ENCODE measurements around the gene MSI1. TPM values are rescaled to one million over a fixed set of nuclear protein-coding genes. Genes with fewer than 3 reads are reported as not detected.

Gene MSI1
- not detected for total RNA-seq
- polyA plus RNA-seq, result not detected
- 0 to 0.34 (median 0) reads per million in 6 experiments for total RNA-seq

GRCh38 chr12:120368789-120369602 is at the start of gene MSI1:
MSI1 (minus strand) TSS chr12:120369164; CDS start chr12:120369091, 73 bp downstream.
- Mint-ChIP-seq H3K27me3 (peaks cover 47 to 87% (median 68%) of the 10 kb centered on the region in 5 donors), H3K36me3 (peaks cover 0 to 10% (median 0%) of the 10 kb centered on the region in 3 donors), H3K4me1 (peaks cover 13 to 19% (median 14%) of the 10 kb centered on the region in 4 donors), H3K9me3 (no peaks in the 10 kb centered on the region), H3K27ac (peak within 1 kb of the TSS in 3 of 10 donors; percentile 31 to 71 (median 36)), H3K4me3 (peak within 1 kb of the TSS; percentile 70 to 87 (median 78))
- ATAC-seq (peak; percentile 42 to 53), DNase-seq (peak in 1 of 10 donors; percentile 4)
- POLR2A ChIA-PET, result no interaction called here

GRCh38 chr12:120417917-120418580 is 49.1 kb upstream of the MSI1 start:
- ATAC-seq (no peak), DNase-seq (no peak)
- Mint-ChIP-seq H3K4me3 (no peak overlapping the region), H3K27me3 (peaks cover 0 to 7% (median 0%) of the 10 kb centered on the region in 5 donors), H3K27ac (peak overlapping the region in 1 of 10 donors; percentile 81), H3K9me3 (no peaks in the 10 kb centered on the region), H3K4me1 (no peaks in the 10 kb centered on the region), H3K36me3 (no peaks in the 10 kb centered on the region)
- POLR2A ChIA-PET, result no interaction called here

GRCh38 chr12:120416490-120417216 is 47.7 kb upstream of the MSI1 start:
- Mint-ChIP-seq H3K4me3 (no peak overlapping the region), H3K27me3 (peaks cover 2 to 9% (median 7%) of the 10 kb centered on the region in 5 donors), H3K9me3 (no peaks in the 10 kb centered on the region), H3K4me1 (no peaks in the 10 kb centered on the region), H3K27ac (no peak overlapping the region), H3K36me3 (no peaks in the 10 kb centered on the region)
- POLR2A ChIA-PET, result no interaction called here
- no peak for ATAC-seq
- no peak for DNase-seq

- no peaks in the 10 kb centered on the region for H3K9me3 Mint-ChIP-seq
- no peak overlapping the region for H3K27ac Mint-ChIP-seq
- POLR2A ChIA-PET, result interaction anchor here (0.7 kb wide), 1 partner anchor 9 kb away, joined by 3 read pairs; no protein-coding TSS in a partner anchor
- no peak overlapping the region for H3K4me3 Mint-ChIP-seq
- H3K36me3 Mint-ChIP-seq, result no peaks in the 10 kb centered on the region
- ATAC-seq (no peak), DNase-seq (no peak)
- peaks cover 2 to 9% (median 7%) of the 10 kb centered on the region in 5 donors for H3K27me3 Mint-ChIP-seq
- no peaks in the 10 kb centered on the region for H3K4me1 Mint-ChIP-seq
Observed at GRCh38 chr12:120413901-120414695, 45.1 kb upstream of the MSI1 start.

GRCh38 chr12:120412421-120412820 is 43.5 kb upstream of the MSI1 start:
- Mint-ChIP-seq H3K27me3 (peaks cover 2 to 9% (median 5%) of the 10 kb centered on the region in 5 donors), H3K9me3 (no peaks in the 10 kb centered on the region), H3K36me3 (no peaks in the 10 kb centered on the region), H3K27ac (no peak overlapping the region), H3K4me1 (no peaks in the 10 kb centered on the region), H3K4me3 (no peak overlapping the region)
- no peak for ATAC-seq
- POLR2A ChIA-PET, result no interaction called here
- DNase-seq, result no peak

- ATAC-seq (no peak), DNase-seq (no peak)
- Mint-ChIP-seq H3K4me3 (peak overlapping the region in 1 of 10 donors; percentile 20), H3K36me3 (no peaks in the 10 kb centered on the region), H3K27ac (no peak overlapping the region), H3K9me3 (peaks cover 0 to 5% (median 0%) of the 10 kb centered on the region in 9 donors), H3K27me3 (peaks cover 0 to 9% (median 2%) of the 10 kb centered on the region in 5 donors), H3K4me1 (peaks cover 0 to 3% (median 1%) of the 10 kb centered on the region in 4 donors)
- POLR2A ChIA-PET, result no interaction called here
Observed at GRCh38 chr12:120408771-120409170, 39.8 kb upstream of the MSI1 start.

GRCh38 chr12:120406553-120406952 is 37.6 kb upstream of the MSI1 start:
- Mint-ChIP-seq H3K27me3 (peaks cover 0 to 10% (median 8%) of the 10 kb centered on the region in 5 donors), H3K4me1 (peaks cover 0 to 5% (median 1%) of the 10 kb centered on the region in 4 donors), H3K9me3 (peaks cover 0 to 7% (median 0%) of the 10 kb centered on the region in 9 donors), H3K36me3 (no peaks in the 10 kb centered on the region), H3K4me3 (no peak overlapping the region), H3K27ac (no peak overlapping the region)
- DNase-seq, result no peak
- ATAC-seq, result no peak
- POLR2A ChIA-PET, result no interaction called here

GRCh38 chr12:120406069-120406468 is 37.1 kb upstream of the MSI1 start:
- Mint-ChIP-seq H3K27ac (no peak overlapping the region), H3K27me3 (peaks cover 0 to 10% (median 8%) of the 10 kb centered on the region in 5 donors), H3K4me1 (peaks cover 0 to 5% (median 1%) of the 10 kb centered on the region in 4 donors), H3K9me3 (peaks cover 0 to 7% (median 0%) of the 10 kb centered on the region in 9 donors), H3K36me3 (no peaks in the 10 kb centered on the region), H3K4me3 (no peak overlapping the region)
- no peak for DNase-seq
- POLR2A ChIA-PET, result no interaction called here
- ATAC-seq, result no peak

- no peak overlapping the region for H3K4me3 Mint-ChIP-seq
- H3K27ac Mint-ChIP-seq, result no peak overlapping the region
- ATAC-seq (no peak), DNase-seq (peak in 1 of 10 donors; percentile 5)
- POLR2A ChIA-PET, result no interaction called here
- H3K27me3 Mint-ChIP-seq, result peaks cover 0 to 19% (median 10%) of the 10 kb centered on the region in 5 donors
- peaks cover 0 to 5% (median 1%) of the 10 kb centered on the region in 4 donors for H3K4me1 Mint-ChIP-seq
- H3K9me3 Mint-ChIP-seq, result peaks cover 0 to 7% (median 0%) of the 10 kb centered on the region in 9 donors
- H3K36me3 Mint-ChIP-seq, result no peaks in the 10 kb centered on the region
Observed at GRCh38 chr12:120404271-120404670, 35.3 kb upstream of the MSI1 start.

GRCh38 chr12:120403869-120404268 is 34.9 kb upstream of the MSI1 start:
- ATAC-seq (no peak), DNase-seq (no peak)
- no peak overlapping the region for H3K4me3 Mint-ChIP-seq
- H3K9me3 Mint-ChIP-seq, result peaks cover 0 to 7% (median 0%) of the 10 kb centered on the region in 9 donors
- POLR2A ChIA-PET, result no interaction called here
- no peaks in the 10 kb centered on the region for H3K36me3 Mint-ChIP-seq
- no peak overlapping the region for H3K27ac Mint-ChIP-seq
- peaks cover 0 to 5% (median 1%) of the 10 kb centered on the region in 4 donors for H3K4me1 Mint-ChIP-seq
- peaks cover 0 to 20% (median 10%) of the 10 kb centered on the region in 5 donors for H3K27me3 Mint-ChIP-seq

GRCh38 chr12:120402217-120402616 is 33.3 kb upstream of the MSI1 start:
- no peak overlapping the region for H3K4me3 Mint-ChIP-seq
- POLR2A ChIA-PET, result no interaction called here
- DNase-seq, result no peak
- H3K4me1 Mint-ChIP-seq, result peaks cover 0 to 5% (median 1%) of the 10 kb centered on the region in 4 donors
- ATAC-seq, result no peak
- H3K27ac Mint-ChIP-seq, result no peak overlapping the region
- no peaks in the 10 kb centered on the region for H3K36me3 Mint-ChIP-seq
- peaks cover 0 to 7% (median 0%) of the 10 kb centered on the region in 9 donors for H3K9me3 Mint-ChIP-seq
- H3K27me3 Mint-ChIP-seq, result peaks cover 3 to 24% (median 19%) of the 10 kb centered on the region in 5 donors

- no peak overlapping the region for H3K27ac Mint-ChIP-seq
- H3K27me3 Mint-ChIP-seq, result peaks cover 9 to 37% (median 30%) of the 10 kb centered on the region in 5 donors
- ATAC-seq (no peak), DNase-seq (no peak)
- H3K9me3 Mint-ChIP-seq, result peaks cover 0 to 7% (median 0%) of the 10 kb centered on the region in 9 donors
- H3K36me3 Mint-ChIP-seq, result no peaks in the 10 kb centered on the region
- POLR2A ChIA-PET, result no interaction called here
- peaks cover 0 to 5% (median 4%) of the 10 kb centered on the region in 4 donors for H3K4me1 Mint-ChIP-seq
- no peak overlapping the region for H3K4me3 Mint-ChIP-seq
Observed at GRCh38 chr12:120399531-120399930, 30.6 kb upstream of the MSI1 start.

Data from naive thymus-derived CD8-positive, alpha-beta T cell (primary cell).